ENCODE results near the gene MCIDAS. TPM values are rescaled to one million over a fixed set of nuclear protein-coding genes. Genes with fewer than 3 reads are reported as not detected.

The MCIDAS gene
- not detected in 2 replicates for total RNA-seq (2013; cell fraction: nucleolus; rRNA removed)
- total RNA-seq (2014; rRNA removed) (not detected in 2 replicates), total RNA-seq (2014; rRNA removed; fragmentation: Illumina TruSeq; extraction: Trizol) (not detected in 2 replicates), total RNA-seq (2021) (not detected in 2 replicates), polyA plus RNA-seq (2011; rRNA removed) (not detected in 2 replicates), polyA plus RNA-seq (2014; fragmentation: Illumina TruSeq; extraction: Trizol) (not detected in 2 replicates), polyA plus RNA-seq (2014; fragmentation: Nextera tagmentation; extraction: Ambion mirVana) (not detected), polyA plus RNA-seq (2014; rRNA removed) (not detected in 2 replicates), polyA plus RNA-seq (2016; fragmentation: Nextera tagmentation; extraction: Ambion mirVana) (not detected), polyA minus RNA-seq (2011; rRNA and poly(A)+ RNA removed) (not detected in 2 replicates), Bru-seq, nascent RNA (not detected), BruChase-seq, experiment 1, labeled RNA remaining after a 6-hour chase (not detected), BruChase-seq, experiment 2, labeled RNA remaining after a 2-hour chase (not detected)
- polyA plus RNA-seq (2011; ENCODE audit: low read depth): not detected
- polyA plus RNA-seq (2011; cell fraction: cytosol; rRNA removed): not detected in 2 replicates
- 0.06 TPM in 1 of 2 replicates, not detected in the other for polyA plus RNA-seq (2011; cell fraction: nucleus; rRNA removed)
- not detected in 2 replicates for polyA plus RNA-seq (2012)
- not detected in 2 replicates for polyA minus RNA-seq (2011; cell fraction: cytosol; rRNA and poly(A)+ RNA removed)
- not detected in 2 replicates for polyA minus RNA-seq (2011; cell fraction: nucleus; rRNA and poly(A)+ RNA removed)
- long read RNA-seq, experiment 1: 0 reads
- long read RNA-seq, experiment 2: 0 reads

GRCh38 chr5:55226934-55227663, at the start of gene MCIDAS:
MCIDAS (minus strand) TSS chr5:55227315; CDS start chr5:55227138, 177 bp downstream.
- no peak within 1 kb of the TSS for H3K27ac ChIP-seq (ENCODE audit: control insufficient read depth, insufficient read depth)
- ATAC-seq (peak; percentile 70), FAIRE-seq (no peak), DNase-seq (ENCODE audit: low read depth, low spot score) (no peak)
- ChIA-PET CTCF (interaction anchor here (1.3 kb wide), 1 partner anchor 8 kb away, joined by 3 read pairs; no protein-coding TSS in a partner anchor), POLR2A (no interaction called here), SMC1A (ENCODE audit: uncharacterized antibody, unreplicated experiment) (no interaction called here), RAD21 (ENCODE audit: unreplicated experiment) (no interaction called here)
- intact Hi-C loops (cut with micrococcal nuclease; ENCODE audit: unreplicated experiment): loop anchor here (5.0 kb wide), 1 partner anchor 465 kb away; no protein-coding TSS in a partner anchor
- TF ChIP-seq HDAC6 (IDR thresholded peaks at IDR 0.05; ENCODE audit: unreplicated experiment) (peak; percentile 60), EED (IDR thresholded peaks at IDR 0.05; ENCODE audit: low read depth) (peak; percentile 24; the same call in 1 of the 2 replicates), FOXM1 (IDR thresholded peaks at IDR 0.05; ENCODE audit: low read depth, low read length) (no peak), FOS (IDR thresholded peaks at IDR 0.05; ENCODE audit: borderline replicate concordance, extremely low read depth, insufficient read length) (no peak), IKZF1 (conservative IDR thresholded peaks at IDR 0.05) (peak; percentile 51), PAX8 (IDR thresholded peaks at IDR 0.05) (no peak), ASH2L (IDR thresholded peaks at IDR 0.05; ENCODE audit: borderline replicate concordance, low read depth) (no peak), KDM1A (IDR thresholded peaks at IDR 0.05; ENCODE audit: borderline replicate concordance) (no peak), CBX3 (IDR thresholded peaks at IDR 0.05; ENCODE audit: borderline replicate concordance, low read depth) (no peak), NFYB (IDR thresholded peaks at IDR 0.05; ENCODE audit: insufficient read depth, low read depth, low read length) (no peak), EGR1 (IDR thresholded peaks at IDR 0.05; ENCODE audit: borderline replicate concordance in 1 of 2, low read depth in 2 of 2, low read length in 2 of 2) (peak in 1 of 2 experiments; percentile 67; a peak in 2 of 3 replicates), KLF5 (IDR thresholded peaks at IDR 0.05; ENCODE audit: partially characterized antibody) (no peak), EZH2 (IDR thresholded peaks at IDR 0.05; ENCODE audit: borderline replicate concordance, control insufficient read depth, low read depth, low read length) (no peak), CTCF (IDR thresholded peaks at IDR 0.05 in 2 of 3, conservative IDR thresholded peaks at IDR 0.05 in 1 of 3; ENCODE audit: control insufficient read depth in 2 of 3, extremely low read depth in 1 of 3, insufficient read depth in 1 of 3, low read depth in 3 of 3, low read length in 3 of 3) (peak in 2 of 3 experiments; percentile 17 to 18; a peak in 2 of 6 replicates), RBBP5 (conservative IDR thresholded peaks at IDR 0.05) (no peak)
- peak within 1 kb of the TSS; percentile 57 for H2AFZ ChIP-seq (ENCODE audit: control insufficient read depth, low read depth, low read length)
- H4K20me1 ChIP-seq (ENCODE audit: control insufficient read depth, insufficient read depth): no peaks in the 10 kb centered on the region; the same call in 1 of the 2 replicates
- no TSS peak for BruUV-seq (replicated peaks)
- WGBS (ENCODE audit: insufficient coverage, insufficient replicate concordance, low lambda C conversion rate, missing lambda C conversion rate): 5% methylated on average over 56 of the region's 80 CpGs
- no peaks in the 10 kb centered on the region; the same call in 2 of the 3 replicates for H3K9me3 ChIP-seq (replicated peaks; ENCODE audit: control insufficient read depth, insufficient read depth, low read length)
- peak within 1 kb of the TSS; percentile 90 for H3K4me2 ChIP-seq (ENCODE audit: control insufficient read depth, insufficient read depth)
- H3K79me2 ChIP-seq (ENCODE audit: control insufficient read depth, insufficient read depth, low read length): no peaks in the 10 kb centered on the region
- in situ Hi-C loops (cut with MboI): no loop called here
- no peak within 1 kb of the TSS for H3K9ac ChIP-seq (ENCODE audit: control insufficient read depth, insufficient read depth, low read length)
- H3K4me1 ChIP-seq (ENCODE audit: control insufficient read depth, insufficient read depth, low read length): peaks cover 14% of the 10 kb centered on the region
- H3K36me3 ChIP-seq (ENCODE audit: control insufficient read depth in 2 of 2, insufficient read depth in 2 of 2, low read length in 1 of 2): no peaks in the 10 kb centered on the region
- peaks cover 38 to 45% of the 10 kb centered on the region in 2 experiments for H3K27me3 ChIP-seq (replicated peaks in 1 of 2; ENCODE audit: control insufficient read depth in 2 of 2, insufficient read depth in 2 of 2, low read length in 1 of 2)
- peak within 1 kb of the TSS; percentile 26; the same call in 1 of the 2 replicates for H3K4me3 ChIP-seq
